NCI-H510A (cell line): Measurements from ENCODE around the gene SUSD1.
A peak's percentile ranks its signal among the peaks of the same experiment; 100 is the strongest.
"Not testable (repeated sequence)": the region's sequence is repeated elsewhere in the genome, so short reads cannot be mapped to it uniquely, and the experiment has no call there.

Source experiments
- DNase-seq: peaks from one replicate; lab custom pipeline; 2025; lab: John Stamatoyannopoulos, UW

The SUSD1 gene

GRCh38 chr9:112173489-112174221 is 1.4 kb downstream of the SUSD1 start:
- DNase-seq: no peak

- DNase-seq: no peak
Observed at GRCh38 chr9:112170968-112171367, 4.1 kb downstream of the SUSD1 start.

GRCh38 chr9:112170235-112170634 is 4.9 kb downstream of the SUSD1 start:
- DNase-seq: peak; percentile 61

- DNase-seq: no peak
Observed at GRCh38 chr9:112169368-112169767, 5.7 kb downstream of the SUSD1 start.

- DNase-seq: no peak
Observed at GRCh38 chr9:112168197-112168596, 6.9 kb downstream of the SUSD1 start.

GRCh38 chr9:112166176-112167140 is 8.6 kb downstream of the SUSD1 start:
- no peak for DNase-seq

- DNase-seq: no peak
Observed at GRCh38 chr9:112162621-112163413, 12.3 kb downstream of the SUSD1 start.

GRCh38 chr9:112159781-112160180 is 15.3 kb downstream of the SUSD1 start:
- DNase-seq: no peak

GRCh38 chr9:112158656-112159367 is 16.3 kb downstream of the SUSD1 start:
- DNase-seq: no peak

GRCh38 chr9:112157961-112158360 is 17.1 kb downstream of the SUSD1 start:
- no peak for DNase-seq

GRCh38 chr9:112157087-112157486 is 18.0 kb downstream of the SUSD1 start:
- DNase-seq: no peak

- DNase-seq: no peak
Observed at GRCh38 chr9:112149211-112149610, 25.9 kb downstream of the SUSD1 start.

- DNase-seq: no peak
Observed at GRCh38 chr9:112145886-112146285, 29.2 kb downstream of the SUSD1 start.

GRCh38 chr9:112144807-112145206 is 30.3 kb downstream of the SUSD1 start:
- DNase-seq: no peak

- no peak for DNase-seq
Observed at GRCh38 chr9:112142420-112142819, 32.7 kb downstream of the SUSD1 start.

- no peak for DNase-seq
Observed at GRCh38 chr9:112140936-112141335, 34.2 kb downstream of the SUSD1 start.

GRCh38 chr9:112137066-112137465 is 38.0 kb downstream of the SUSD1 start:
- DNase-seq: no peak

GRCh38 chr9:112135706-112136105 is 39.4 kb downstream of the SUSD1 start:
- DNase-seq: no peak

GRCh38 chr9:112133806-112134205 is 41.3 kb downstream of the SUSD1 start:
- DNase-seq: not testable (repeated sequence)

GRCh38 chr9:112132356-112132755 is 42.7 kb downstream of the SUSD1 start:
- DNase-seq: no peak

GRCh38 chr9:112130997-112131396 is 44.1 kb downstream of the SUSD1 start:
- DNase-seq: no peak

GRCh38 chr9:112130347-112130746 is 44.8 kb downstream of the SUSD1 start:
- no peak for DNase-seq
